Ovary (tissue), 9 donors: ENCODE data around the gene ITPK1. TPM values are rescaled to one million over a fixed set of nuclear protein-coding genes. Genes with fewer than 3 reads are reported as not detected.
"Not testable (repeated sequence)": the region's sequence is repeated elsewhere in the genome, so short reads cannot be mapped to it uniquely, and the experiment has no call there.

ENCODE experiments used
- DNase-seq, 5 donors: peaks; one replicate each; pipeline ENCODE4 v3.0.0-alpha.2; 2019 to 2020
- H3K27ac ChIP-seq, 2 donors: fragments of 200-600 bp; one replicate each; pipeline versions ENCODE4 v1.5.1 to v1.8.0; 2019 to 2022
- H3K27me3 ChIP-seq: fragments of 200-600 bp; one replicate; pipeline ENCODE4 v1.8.0; 2022
- H3K36me3 ChIP-seq: fragments of 200-600 bp; sonication (generic); one replicate; pipeline ENCODE4 v1.5.1; 2019
- H3K4me1 ChIP-seq: one replicate; pipeline ENCODE4 v1.8.1; 2013; ENCODE audit warnings: mild to moderate bottlenecking, moderate library complexity; ENCODE audit not compliant: insufficient read depth
- H3K4me3 ChIP-seq: fragments of 200-600 bp; sonication (generic); one replicate; pipeline ENCODE4 v1.5.1; 2017
- H3K9me3 ChIP-seq, 2 donors: fragments of 200-600 bp in 1 of 2; sonication (generic) in 1 of 2; one replicate each; pipeline versions ENCODE4 v1.5.1 to v1.8.1; 2013 to 2019; ENCODE audit warnings: mild to moderate bottlenecking in 1 of 2, moderate library complexity in 1 of 2
- EP300 ChIP-seq: sonication (generic); formaldehyde crosslinking; IDR thresholded peaks from one replicate; pipeline ENCODE4 v1.6.1; 2017; ENCODE audit warnings: antibody characterized with exemption
- POLR2A ChIP-seq: fragments of 450-650 bp; IDR thresholded peaks from one replicate; pipeline ENCODE4 v1.6.1; 2017; ENCODE audit warnings: antibody characterized with exemption, mild to moderate bottlenecking, moderate library complexity
- WGBS, 3 donors: extraction: QIAGEN DNeasy Blood & Tissue Kit in 1 of 3; methylation state at CpG; one replicate each; pipeline versions ENCODE4 v1.1.5 to v1.1.7; 2013 to 2017; 5-methylcytosine and 5-hydroxymethylcytosine counted together
- intact Hi-C, 4 donors: fragments of 100-400 bp; cut with DNase I; formaldehyde crosslinking; loops; one replicate each; pipeline versions ENCODE4 v1.11.0 to v1.15.1; 2022 to 2023
- polyA plus RNA-seq, 2 donors: library from polyadenylated mRNA; stranded (reverse); fragments of 200-250 nt in 1 of 2; fragments of 350-450 nt in 1 of 2; fragmentation: Illumina TruSeq in 1 of 2; extraction: RNeasy Lipid Tissue Mini Kit (QIAGEN cat#74804) in 1 of 2; gene quantifications; one replicate each; pipeline ENCODE4 v1.2.3, GENCODE V29; 2013 to 2014
- total RNA-seq, 7 donors: library from RNA; depleted of rRNA in 2 of 7; stranded (reverse); fragments of >200 nt in 2 of 7; fragmentation: NEBNext Ultra II Directional in 3 of 7; extraction: Animal tissue kit (Norgen Biotek cat#: 25700) in 3 of 7; gene quantifications; one replicate each; pipeline versions ENCODE4 v1.1.0 to v1.2.4, GENCODE V29; 2016 to 2023
- TF ChIP-seq, protein P1 (sequence below), 3 donors: fragments of 450-650 bp in 2 of 3; fragments of 200-600 bp in 1 of 3; IDR thresholded peaks; one replicate each; pipeline versions ENCODE4 v1.5.1 to v1.8.0; 2016 to 2022; ENCODE audit warnings: antibody characterized with exemption in 3 of 3, mild to moderate bottlenecking in 1 of 3
- donor health status: DM: no; HTN: no; CAD: no; lungs with moderate emphysema.
- donor health status: DM: no; HTN: no; CAD: no.
- donor health status: Bipolar disorder and iron deficiency.
- donor health status: DM: yes; HTN: yes; CAD: no.
- donor health status: DM: no; HTN: no; CAD: no.
- donor health status: DM: yes; HTN: yes; CAD: no.

Gene ITPK1
- total and polyA plus RNA-seq, 9 donors, result 23.6 to 57.8 (median 49.3) TPM

DNA sequence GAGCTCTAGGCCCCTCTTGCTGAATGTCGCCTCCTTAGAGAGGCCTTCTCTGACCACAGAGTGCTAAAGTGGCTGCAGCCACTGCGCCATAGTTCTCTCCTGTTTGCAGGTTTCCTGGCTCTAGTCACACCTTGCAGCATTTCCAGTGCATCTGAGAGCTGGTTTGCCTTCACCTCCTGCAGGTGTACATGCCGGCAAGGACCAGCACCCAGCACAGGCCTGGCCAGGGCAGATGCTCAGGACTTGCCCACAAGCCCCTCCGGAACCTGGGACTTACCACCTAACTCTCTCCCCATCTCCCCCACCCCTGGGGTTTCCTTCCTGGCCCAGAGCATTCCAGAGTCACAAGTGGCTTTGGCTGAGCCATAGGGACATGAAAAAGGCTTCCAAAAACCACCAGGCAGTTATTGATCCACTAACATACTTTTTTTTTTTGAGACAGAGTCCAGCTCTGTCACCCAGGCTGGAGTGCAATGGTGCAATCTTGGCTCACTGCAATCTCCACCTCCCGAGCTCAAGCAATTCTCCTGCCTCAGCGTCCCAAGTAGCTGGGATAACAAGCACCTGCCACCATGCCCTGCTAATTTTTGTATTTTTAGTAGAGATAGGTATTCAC is 9.1 kb downstream of the ITPK1 start:
- Histone ChIP-seq H3K27me3 (no peaks in the 10 kb centered on the region), H3K36me3 (no peaks in the 10 kb centered on the region), H3K9me3 (no peaks in the 10 kb centered on the region), H3K4me3 (no peak overlapping the region), H3K4me1 (peaks cover 2% of the 10 kb centered on the region), H3K27ac (no peak overlapping the region)
- no peak for DNase-seq
- WGBS, 3 donors, result 95 to 98% (median 96%) methylated on average over 6 of the region's 6 CpGs
- TF ChIP-seq POLR2A (no peak), EP300 (no peak)
- TF ChIP-seq, protein P1, sequence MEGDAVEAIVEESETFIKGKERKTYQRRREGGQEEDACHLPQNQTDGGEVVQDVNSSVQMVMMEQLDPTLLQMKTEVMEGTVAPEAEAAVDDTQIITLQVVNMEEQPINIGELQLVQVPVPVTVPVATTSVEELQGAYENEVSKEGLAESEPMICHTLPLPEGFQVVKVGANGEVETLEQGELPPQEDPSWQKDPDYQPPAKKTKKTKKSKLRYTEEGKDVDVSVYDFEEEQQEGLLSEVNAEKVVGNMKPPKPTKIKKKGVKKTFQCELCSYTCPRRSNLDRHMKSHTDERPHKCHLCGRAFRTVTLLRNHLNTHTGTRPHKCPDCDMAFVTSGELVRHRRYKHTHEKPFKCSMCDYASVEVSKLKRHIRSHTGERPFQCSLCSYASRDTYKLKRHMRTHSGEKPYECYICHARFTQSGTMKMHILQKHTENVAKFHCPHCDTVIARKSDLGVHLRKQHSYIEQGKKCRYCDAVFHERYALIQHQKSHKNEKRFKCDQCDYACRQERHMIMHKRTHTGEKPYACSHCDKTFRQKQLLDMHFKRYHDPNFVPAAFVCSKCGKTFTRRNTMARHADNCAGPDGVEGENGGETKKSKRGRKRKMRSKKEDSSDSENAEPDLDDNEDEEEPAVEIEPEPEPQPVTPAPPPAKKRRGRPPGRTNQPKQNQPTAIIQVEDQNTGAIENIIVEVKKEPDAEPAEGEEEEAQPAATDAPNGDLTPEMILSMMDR (IDR thresholded peaks at IDR 0.05), result no peak
- intact Hi-C loops, result no loop called here

DNA sequence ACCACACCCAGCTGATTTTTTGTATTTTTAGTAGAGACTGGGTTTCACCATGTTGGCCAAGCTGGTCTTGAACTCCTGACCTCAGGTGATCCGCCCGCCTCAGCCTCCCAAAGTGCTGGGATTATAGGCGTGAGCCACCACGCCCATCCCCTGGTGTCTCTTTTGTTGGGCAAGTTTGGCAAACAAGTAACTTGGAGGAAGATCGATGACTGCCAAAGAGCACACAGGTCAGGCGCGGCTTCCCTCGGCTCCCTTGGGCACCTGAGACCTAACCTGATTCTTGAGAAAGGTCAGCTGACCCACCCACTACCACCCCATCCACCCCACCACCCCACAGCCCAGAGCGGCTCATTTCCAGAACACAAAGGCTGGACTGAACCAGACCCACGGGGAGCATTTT is 9.9 kb downstream of the ITPK1 start:
- not testable (repeated sequence) for DNase-seq

DNA sequence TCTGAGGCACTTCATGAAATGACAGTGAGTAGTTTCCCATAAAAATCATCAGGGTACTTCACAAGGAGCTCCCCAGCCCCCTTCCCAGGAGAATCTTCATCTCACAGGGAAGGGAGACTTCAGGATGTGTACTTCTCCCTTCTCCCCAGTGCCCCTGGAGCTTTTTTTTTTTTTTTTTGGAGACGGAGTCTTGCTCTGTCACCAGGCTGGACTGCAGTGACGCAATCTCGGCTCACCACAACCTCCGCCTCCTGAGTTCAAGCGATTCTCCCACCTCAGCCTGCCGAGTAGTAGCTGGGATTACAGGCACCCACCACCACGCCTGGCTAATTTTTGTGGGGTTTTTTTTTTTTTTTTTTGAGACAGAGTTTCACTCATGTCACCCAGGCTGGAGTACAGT is 10.4 kb downstream of the ITPK1 start:
- Histone ChIP-seq H3K27me3 (no peaks in the 10 kb centered on the region), H3K4me1 (peaks cover 2% of the 10 kb centered on the region), H3K27ac (no peak overlapping the region), H3K36me3 (no peaks in the 10 kb centered on the region), H3K9me3 (no peaks in the 10 kb centered on the region), H3K4me3 (no peak overlapping the region)
- intact Hi-C loops, result no loop called here
- DNase-seq, result no peak
- TF ChIP-seq POLR2A, result no peak
- WGBS, 3 donors, result 81 to 89% (median 82%) methylated on average over 7 of the region's 7 CpGs

More for the DNA sequence above, 9.9 kb downstream of the ITPK1 start:
- H3K4me1 ChIP-seq, H3K27me3 ChIP-seq, H3K4me3 ChIP-seq, H3K36me3 ChIP-seq, H3K9me3 ChIP-seq, intact Hi-C loops, H3K27ac ChIP-seq: not testable (repeated sequence)
- 92 to 97% (median 96%) methylated on average over 10 of the region's 10 CpGs for WGBS, 3 donors

DNA sequence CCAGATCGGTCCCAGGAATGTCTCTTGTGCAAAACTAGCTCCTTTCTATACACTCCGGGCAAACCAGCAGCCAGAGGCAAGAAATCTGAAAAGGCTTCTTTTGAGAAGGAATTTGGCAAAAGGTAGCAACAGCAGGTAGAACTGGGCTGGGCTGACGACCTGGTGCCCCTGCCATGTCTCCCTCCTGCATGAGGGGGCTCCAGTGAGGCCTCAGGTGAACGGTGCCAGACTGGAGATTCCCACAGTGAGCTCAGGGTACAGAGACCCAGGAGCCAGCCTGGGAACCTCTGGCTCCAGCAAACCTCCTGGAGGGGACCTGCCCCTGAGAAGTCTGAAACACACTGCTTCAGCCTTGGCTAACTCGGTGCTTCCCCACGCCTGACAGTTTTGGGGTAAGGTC is 10.8 kb downstream of the ITPK1 start:
- Histone ChIP-seq H3K27me3 (no peaks in the 10 kb centered on the region), H3K36me3 (no peaks in the 10 kb centered on the region), H3K9me3 (no peaks in the 10 kb centered on the region), H3K4me1 (peaks cover 2% of the 10 kb centered on the region), H3K27ac (no peak overlapping the region), H3K4me3 (no peak overlapping the region)
- WGBS, 3 donors, result 83 to 85% (median 83%) methylated on average over 6 of the region's 6 CpGs
- TF ChIP-seq EP300 (no peak), POLR2A (no peak)
- TF ChIP-seq, protein P1 (IDR thresholded peaks at IDR 0.05), result no peak
- intact Hi-C loops, result no loop called here
- no peak for DNase-seq

DNA sequence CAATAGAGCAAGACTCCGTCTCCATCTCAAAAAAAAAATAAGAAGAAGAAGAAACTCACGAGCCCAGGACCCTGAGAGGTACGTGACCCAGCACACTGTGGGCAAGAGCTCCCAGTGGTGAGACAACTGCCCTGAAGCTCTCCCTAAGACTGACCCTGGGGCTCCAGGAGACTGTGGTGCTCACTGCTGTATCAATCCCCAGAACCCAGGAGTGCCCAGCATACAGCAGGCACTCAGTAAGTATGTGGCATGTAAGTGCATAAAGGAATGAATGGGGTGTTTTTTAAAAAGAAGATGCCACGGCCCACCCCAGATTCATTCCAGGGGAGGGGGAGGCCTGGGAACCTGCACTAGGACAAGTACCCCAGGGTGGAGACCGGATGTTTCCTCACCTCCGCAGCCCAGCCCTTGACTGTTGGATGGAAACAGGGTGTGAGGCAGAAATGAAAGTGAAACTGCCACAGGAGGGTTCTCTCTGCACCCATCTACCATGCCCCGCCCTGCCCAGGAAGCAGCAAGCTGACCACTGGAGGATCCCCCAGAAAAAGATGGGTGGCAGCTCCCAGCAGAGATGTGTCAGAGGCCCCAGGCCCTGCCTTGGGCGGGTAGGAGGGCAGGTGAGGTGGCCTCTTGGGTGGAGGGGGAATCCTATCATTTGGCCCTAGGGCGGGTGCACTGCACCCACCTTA is 12.2 kb downstream of the ITPK1 start:
- Histone ChIP-seq H3K4me1 (peaks cover 2% of the 10 kb centered on the region), H3K36me3 (no peaks in the 10 kb centered on the region), H3K27ac (no peak overlapping the region), H3K9me3 (no peaks in the 10 kb centered on the region), H3K4me3 (no peak overlapping the region), H3K27me3 (no peaks in the 10 kb centered on the region)
- intact Hi-C loops, result no loop called here
- no peak for DNase-seq
- WGBS, 3 donors, result 86 to 92% (median 91%) methylated on average over 9 of the region's 9 CpGs
- TF ChIP-seq, protein P1 (IDR thresholded peaks at IDR 0.05), result no peak
